IMR-90 (cell line): ENCODE data around the gene ZNF598. TPM values are rescaled to one million over a fixed set of nuclear protein-coding genes. Genes with fewer than 3 reads are reported as not detected.

ENCODE experiments used
- ATAC-seq: fragments of 200-7000 bp; cut with Tn5 transposase; 2 replicates; pipeline ENCODE4 v1.9.1; 2020; ENCODE audit warnings: low read depth, mild to moderate bottlenecking, moderate library complexity
- BruUV-seq: library from RNA; stranded (reverse); fragments of 400-500 nt; replicated peaks from 2 replicates; lab custom pipeline; 2021; lab: Mats Ljungman, UMichigan
- CTCF ChIA-PET: fragments of 300-600 bp; formaldehyde crosslinking; extraction: SDS; loops from one replicate; lab custom pipeline; 2021; ENCODE audit warnings: antibody characterized with exemption; lab: Yijun Ruan, JAX
- POLR2A ChIA-PET: fragments of 300-600 bp; sonication (Branson Sonifier 250); formaldehyde crosslinking; loops from one replicate; lab custom pipeline; 2022; ENCODE audit warnings: antibody characterized with exemption; ENCODE audit not compliant: unreplicated experiment; lab: Charles Lee
- DNase-seq: peaks from one replicate; pipeline ENCODE4 v3.0.0; 2013
- H2AFZ ChIP-seq: replicated peaks from 2 replicates; pipeline ENCODE3; 2013; ENCODE audit warnings: low read length, mild to moderate bottlenecking; ENCODE audit not compliant: poor library complexity
- H2AK5ac ChIP-seq: 2 replicates; pipeline ENCODE4 v1.6.1; 2013; ENCODE audit warnings: low read depth, low read length, inconsistent platforms
- H2AK9ac ChIP-seq: replicated peaks from 2 replicates; pipeline ENCODE3; 2013; ENCODE audit warnings: mild to moderate bottlenecking, low read depth, low read length, moderate library complexity; ENCODE audit not compliant: poor library complexity
- H2BK120ac ChIP-seq: 2 replicates; pipeline ENCODE4 v1.6.1; 2013; ENCODE audit warnings: low read depth, low read length, inconsistent platforms
- H2BK15ac ChIP-seq: 3 replicates; pipeline ENCODE4 v1.6.1; 2013; ENCODE audit warnings: low read depth, low read length, inconsistent platforms
- H2BK20ac ChIP-seq: 2 replicates; pipeline ENCODE4 v1.6.1; 2013; ENCODE audit warnings: low read depth, mild to moderate bottlenecking, inconsistent platforms, low read length, moderate library complexity
- H2BK5ac ChIP-seq: 2 replicates; pipeline ENCODE4 v1.6.1; 2013; ENCODE audit warnings: mild to moderate bottlenecking, low read depth, low read length, inconsistent platforms; ENCODE audit not compliant: poor library complexity, severe bottlenecking
- H3K14ac ChIP-seq: replicated peaks from 2 replicates; pipeline ENCODE4 v1.6.1; 2013; ENCODE audit warnings: low read depth, low read length, inconsistent platforms
- H3K18ac ChIP-seq: 2 replicates; pipeline ENCODE4 v1.6.1; 2013; ENCODE audit warnings: low read depth, low read length, control low read depth
- H3K23ac ChIP-seq: 2 replicates; pipeline ENCODE4 v1.6.1; 2013; ENCODE audit warnings: low read depth, low read length, inconsistent platforms
- H3K27ac ChIP-seq: 2 replicates; pipeline ENCODE4 v1.5.1; 2013; ENCODE audit warnings: mild to moderate bottlenecking, control low read depth, low read length; ENCODE audit not compliant: insufficient read depth
- H3K27me3 ChIP-seq: 2 replicates; pipeline ENCODE4 v1.6.1; 2013; ENCODE audit warnings: low read length; ENCODE audit not compliant: control insufficient read depth, insufficient read depth
- H3K36me3 ChIP-seq: 2 replicates; pipeline ENCODE4 v1.6.1; 2013; ENCODE audit warnings: low read length, mixed read lengths; ENCODE audit not compliant: control insufficient read depth, insufficient read depth
- H3K4ac ChIP-seq: 2 replicates; pipeline ENCODE4 v1.6.1; 2013; ENCODE audit warnings: low read depth, low read length, inconsistent platforms
- H3K4me1 ChIP-seq: 2 replicates; pipeline ENCODE4 v1.6.1; 2013; ENCODE audit warnings: low read length, mixed read lengths; ENCODE audit not compliant: control insufficient read depth, insufficient read depth
- H3K4me2 ChIP-seq: 2 replicates; pipeline ENCODE4 v1.6.1; 2013; ENCODE audit warnings: low read depth, mild to moderate bottlenecking, control low read depth, low read length, moderate library complexity
- H3K4me3 ChIP-seq: 2 replicates; pipeline ENCODE4 v1.5.1; 2013; ENCODE audit warnings: low read depth, mild to moderate bottlenecking, control low read depth, low read length, moderate library complexity; ENCODE audit not compliant: insufficient read depth
- H3K56ac ChIP-seq: 2 replicates; pipeline ENCODE4 v1.6.1; 2013; ENCODE audit warnings: low read length, inconsistent platforms; ENCODE audit not compliant: insufficient read depth; ENCODE audit errors: extremely low read depth
- H3K79me1 ChIP-seq, 2 experiments: 2 replicates each; pipeline ENCODE4 v1.6.1; 2013; ENCODE audit warnings: low read length in 2 of 2, inconsistent platforms in 1 of 2, low read depth in 1 of 2
- H3K9ac ChIP-seq: 2 replicates; pipeline ENCODE4 v1.6.1; 2013; ENCODE audit warnings: low read depth, low read length, control low read depth
- H3K9me1 ChIP-seq: 2 replicates; pipeline ENCODE4 v1.6.1; 2013; ENCODE audit warnings: low read length, inconsistent platforms; ENCODE audit not compliant: insufficient read depth
- H3K9me3 ChIP-seq: 2 replicates; pipeline ENCODE4 v1.6.1; 2013; ENCODE audit warnings: low read length; ENCODE audit not compliant: control insufficient read depth, insufficient read depth
- H4K20me1 ChIP-seq: 2 replicates; pipeline ENCODE4 v1.6.1; 2013; ENCODE audit warnings: low read length, inconsistent platforms; ENCODE audit not compliant: insufficient read depth
- H4K5ac ChIP-seq: 2 replicates; pipeline ENCODE4 v1.6.1; 2013; ENCODE audit warnings: mild to moderate bottlenecking, low read depth, low read length, control low read depth
- H4K8ac ChIP-seq, 2 experiments: 2 replicates each; pipeline ENCODE4 v1.6.1; 2013; ENCODE audit warnings: low read depth in 2 of 2, low read length in 2 of 2, control low read depth in 1 of 2, inconsistent platforms in 1 of 2
- H4K91ac ChIP-seq: 2 replicates; pipeline ENCODE4 v1.6.1; 2013; ENCODE audit warnings: low read depth, low read length, inconsistent platforms; ENCODE audit not compliant: insufficient read depth
- BHLHE40 ChIP-seq: fragments of 150-350 bp; IDR thresholded peaks from 2 replicates; pipeline ENCODE4 v1.6.1; 2016; ENCODE audit warnings: mild to moderate bottlenecking, low read depth, low read length
- CEBPB ChIP-seq: IDR thresholded peaks from 2 replicates; pipeline ENCODE4 v1.6.1; 2012; ENCODE audit warnings: low read depth, low read length, improper control_type of control experiment
- CHD1 ChIP-seq: IDR thresholded peaks from 2 replicates; pipeline ENCODE4 v1.6.1; 2012; ENCODE audit warnings: low read depth, low read length, improper control_type of control experiment
- MAZ ChIP-seq: IDR thresholded peaks from 2 replicates; pipeline ENCODE4 v1.6.1; 2012; ENCODE audit warnings: low read depth, mild to moderate bottlenecking, low read length, improper control_type of control experiment, moderate library complexity, borderline replicate concordance
- MXI1 ChIP-seq: IDR thresholded peaks from 2 replicates; pipeline ENCODE4 v1.6.1; 2012; ENCODE audit warnings: low read depth, mild to moderate bottlenecking, low read length, moderate library complexity, borderline replicate concordance
- POLR2A ChIP-seq: IDR thresholded peaks from 2 replicates; pipeline ENCODE4 v1.6.1; 2012; ENCODE audit warnings: mild to moderate bottlenecking, low read depth, low read length
- RAD21 ChIP-seq: IDR thresholded peaks from 2 replicates; pipeline ENCODE4 v1.6.1; 2012; ENCODE audit warnings: low read length, improper control_type of control experiment
- SMC3 ChIP-seq: fragments of 150-350 bp; IDR thresholded peaks from 2 replicates; pipeline ENCODE4 v1.6.1; 2016; ENCODE audit warnings: low read depth, mild to moderate bottlenecking, antibody characterized with exemption, low read length, moderate library complexity
- WGBS, 2 experiments: methylation state at CpG; one replicate each; pipeline versions ENCODE4 v1.1.5 to v1.1.7; 2013; ENCODE audit warnings: missing lambda C conversion rate in 2 of 2; ENCODE audit not compliant: insufficient read length in 1 of 2; ENCODE audit errors: extremely low coverage in 2 of 2; 5-methylcytosine and 5-hydroxymethylcytosine counted together
- dilution Hi-C: fragments of 300-500 bp; cut with HindIII; formaldehyde crosslinking; loops from one replicate; pipeline ENCODE4 v1.14.3; 2018; ENCODE audit warnings: low sequenced_read_pairs; ENCODE audit not compliant: unreplicated experiment
- in situ Hi-C: fragments of 300-500 bp; cut with MboI; formaldehyde crosslinking; loops from 3 replicates; pipeline ENCODE4 v1.14.3; 2019; ENCODE audit warnings: low sequenced_read_pairs, inconsistent platforms, mixed read lengths
- intact Hi-C: fragments of 100-400 bp; cut with micrococcal nuclease; formaldehyde crosslinking; loops from 2 replicates; pipeline ENCODE4 v1.10.0; 2022
- polyA plus RNA-seq, 3 experiments: library from polyadenylated mRNA; depleted of rRNA; stranded (reverse); fragments of >200 nt; gene quantifications; 2 replicates each; pipeline ENCODE4 v1.2.3, GENCODE V29; 2012; ENCODE audit warnings: low replicate concordance in 1 of 3
- total RNA-seq: library from RNA; depleted of rRNA; stranded (reverse); fragments of >200 nt; gene quantifications from 2 replicates; pipeline ENCODE4 v1.2.3, GENCODE V29; 2012
- TF ChIP-seq, protein P1 (sequence below): fragments of 150-350 bp; IDR thresholded peaks from 2 replicates; pipeline ENCODE4 v1.6.1; 2016; ENCODE audit warnings: low read depth, mild to moderate bottlenecking, low read length, moderate library complexity, borderline replicate concordance

Gene ZNF598
- total and polyA plus RNA-seq, 2 of the 4 experiments (the other 2 are of a cell fraction), result 3.4 to 36.4 TPM

DNA sequence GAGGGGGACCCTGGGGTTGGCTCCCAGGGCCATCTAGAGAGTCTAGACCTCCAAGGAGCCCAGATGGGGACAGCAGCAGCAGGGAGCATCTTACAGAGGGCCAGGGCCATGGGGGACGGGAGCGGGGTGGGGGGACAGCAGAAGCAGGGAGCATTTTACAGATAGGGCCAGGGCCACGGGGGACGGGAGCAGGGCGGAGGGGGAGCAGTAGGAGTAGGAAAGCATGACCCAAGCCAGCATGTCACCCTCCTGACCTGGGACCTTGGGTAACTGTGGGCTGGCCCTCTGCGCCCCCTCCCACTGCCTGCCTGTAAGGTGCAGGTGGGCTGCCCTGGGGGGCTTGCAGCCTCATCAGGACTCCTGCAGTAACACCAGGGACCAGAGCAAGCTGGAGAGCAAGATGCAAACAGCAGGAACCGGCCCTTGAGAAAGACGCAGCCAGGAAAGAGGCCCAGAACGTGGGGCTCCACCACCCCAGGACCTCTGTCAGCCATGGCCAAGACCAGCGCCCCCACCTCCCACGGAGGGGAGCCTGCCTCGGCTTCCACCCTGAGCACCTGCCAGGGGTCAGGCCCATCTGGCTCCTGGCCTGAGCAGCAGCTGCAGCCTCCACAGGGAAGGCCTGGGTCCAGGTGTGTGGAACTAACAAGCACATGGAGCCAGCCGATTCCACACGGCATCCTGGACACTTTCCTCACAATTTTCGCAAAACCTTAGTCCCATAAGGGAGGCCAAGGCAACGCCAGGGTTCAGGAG is 2.4 kb downstream of the ZNF598 start:
- Histone ChIP-seq H3K4me3 (no peak overlapping the region), H3K9me3 (no peaks in the 10 kb centered on the region), H4K5ac (no peak overlapping the region), H3K27ac (peak overlapping the region; percentile 17), H3K9ac (peak overlapping the region; percentile 9; the same call in 1 of the 2 replicates), H2AK5ac (peak overlapping the region; percentile 18; the same call in 1 of the 2 replicates), H3K4me1 (peaks cover 28% of the 10 kb centered on the region), H4K20me1 (peaks cover 66% of the 10 kb centered on the region), H3K18ac (no peak overlapping the region), H3K4ac (no peak overlapping the region), H3K14ac (no peak overlapping the region), H4K91ac (no peak overlapping the region), H4K8ac (no peak overlapping the region), H3K79me1 (peaks cover 18 to 78% of the 10 kb centered on the region in 2 experiments; a peak in 3 of 4 replicates), H2BK15ac (no peak overlapping the region), H2BK120ac (0 out of 2 replicates have a peak overlapping the region, but pooled peaks have one; percentile 44), H3K27me3 (no peaks in the 10 kb centered on the region), H3K9me1 (peaks cover 8% of the 10 kb centered on the region; the same call in 1 of the 2 replicates), H3K23ac (peak overlapping the region; percentile 80; the same call in 1 of the 2 replicates), H3K4me2 (peak overlapping the region; percentile 46; the same call in 1 of the 2 replicates), H2BK20ac (no peak overlapping the region), H3K36me3 (peaks cover 21% of the 10 kb centered on the region), H2AK9ac (no peak overlapping the region), H2AFZ (peak overlapping the region; percentile 53), H3K56ac (no peak overlapping the region), H2BK5ac (no peak overlapping the region)
- WGBS, 2 experiments, result 78% methylated on average over 6 of the region's 16 CpGs; no CpG with 5 or more reads in 1 of the 2 experiments
- ChIA-PET CTCF (interaction anchor here (1.4 kb wide), 1 partner anchor 133 kb away, joined by 4 read pairs; no protein-coding TSS in a partner anchor), POLR2A (no interaction called here)
- no TSS peak for BruUV-seq
- DNase-seq (no peak), ATAC-seq (no peak)
- in situ Hi-C loops (no loop called here), dilution Hi-C loops (no loop called here), intact Hi-C loops (no loop called here)
- TF ChIP-seq SMC3 (no peak), CHD1 (no peak), MXI1 (no peak), MAZ (no peak), CEBPB (no peak), POLR2A (no peak), RAD21 (no peak), BHLHE40 (no peak)
- TF ChIP-seq, protein P1, sequence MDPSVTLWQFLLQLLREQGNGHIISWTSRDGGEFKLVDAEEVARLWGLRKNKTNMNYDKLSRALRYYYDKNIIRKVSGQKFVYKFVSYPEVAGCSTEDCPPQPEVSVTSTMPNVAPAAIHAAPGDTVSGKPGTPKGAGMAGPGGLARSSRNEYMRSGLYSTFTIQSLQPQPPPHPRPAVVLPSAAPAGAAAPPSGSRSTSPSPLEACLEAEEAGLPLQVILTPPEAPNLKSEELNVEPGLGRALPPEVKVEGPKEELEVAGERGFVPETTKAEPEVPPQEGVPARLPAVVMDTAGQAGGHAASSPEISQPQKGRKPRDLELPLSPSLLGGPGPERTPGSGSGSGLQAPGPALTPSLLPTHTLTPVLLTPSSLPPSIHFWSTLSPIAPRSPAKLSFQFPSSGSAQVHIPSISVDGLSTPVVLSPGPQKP, result no peak
